NCI-H2107 treated with DMSO at 0.1 percent for 48 hours (cell line): ENCODE data around the gene ZNF281.
"Not testable (repeated sequence)": the region's sequence is repeated elsewhere in the genome, so short reads cannot be mapped to it uniquely, and the experiment has no call there.

ENCODE experiments used
- DNase-seq: peaks from one replicate; lab custom pipeline; 2025; ENCODE audit not compliant: unreplicated experiment; lab: John Stamatoyannopoulos, UW

ZNF281 gene

DNA sequence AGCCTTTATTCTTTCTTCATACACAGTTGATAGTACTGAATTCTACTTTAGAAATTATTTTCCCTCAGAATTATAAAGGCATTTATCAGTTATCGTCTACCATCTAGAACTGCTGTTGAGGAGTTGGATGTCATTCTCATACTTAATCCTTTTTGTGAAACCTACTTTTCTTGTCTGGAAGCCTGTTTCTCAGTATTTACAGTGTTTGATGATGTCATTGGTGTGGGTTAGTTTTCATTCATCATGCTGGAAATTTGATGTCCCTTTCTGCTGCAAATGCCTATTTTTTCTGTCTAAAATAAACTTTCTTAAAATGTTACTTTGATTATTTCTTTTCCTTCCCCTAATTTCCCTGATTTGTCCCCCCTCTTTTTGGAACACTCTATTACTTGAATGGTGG, 22.8 kb upstream of the ZNF281 start:
- no peak for DNase-seq

DNA sequence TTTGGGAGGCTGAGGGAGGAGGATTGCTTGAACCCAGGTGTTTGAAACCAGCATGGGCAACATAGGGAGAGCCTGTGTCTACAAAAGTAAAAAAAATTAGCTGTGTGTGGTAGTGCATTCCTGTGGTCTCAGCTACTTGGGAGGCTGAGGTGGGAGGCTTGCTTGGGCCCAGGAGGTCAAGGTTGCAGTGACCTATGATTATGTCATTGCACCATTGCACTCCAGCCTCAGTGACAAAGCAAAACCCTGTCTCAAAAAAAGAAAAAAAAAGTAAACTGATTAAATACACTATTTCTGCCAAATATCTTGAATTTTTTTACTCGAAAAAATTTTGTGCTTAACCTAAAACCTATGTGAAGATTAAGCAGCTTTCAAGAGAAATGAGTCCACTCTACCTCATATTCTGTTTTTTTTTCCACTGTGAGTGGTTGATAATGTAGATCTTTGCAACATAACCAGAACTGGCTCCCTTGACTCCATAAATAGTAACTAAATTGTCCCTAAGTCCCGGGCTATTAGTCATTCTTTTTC, 19.4 kb upstream of the ZNF281 start:
- DNase-seq: no peak

DNA sequence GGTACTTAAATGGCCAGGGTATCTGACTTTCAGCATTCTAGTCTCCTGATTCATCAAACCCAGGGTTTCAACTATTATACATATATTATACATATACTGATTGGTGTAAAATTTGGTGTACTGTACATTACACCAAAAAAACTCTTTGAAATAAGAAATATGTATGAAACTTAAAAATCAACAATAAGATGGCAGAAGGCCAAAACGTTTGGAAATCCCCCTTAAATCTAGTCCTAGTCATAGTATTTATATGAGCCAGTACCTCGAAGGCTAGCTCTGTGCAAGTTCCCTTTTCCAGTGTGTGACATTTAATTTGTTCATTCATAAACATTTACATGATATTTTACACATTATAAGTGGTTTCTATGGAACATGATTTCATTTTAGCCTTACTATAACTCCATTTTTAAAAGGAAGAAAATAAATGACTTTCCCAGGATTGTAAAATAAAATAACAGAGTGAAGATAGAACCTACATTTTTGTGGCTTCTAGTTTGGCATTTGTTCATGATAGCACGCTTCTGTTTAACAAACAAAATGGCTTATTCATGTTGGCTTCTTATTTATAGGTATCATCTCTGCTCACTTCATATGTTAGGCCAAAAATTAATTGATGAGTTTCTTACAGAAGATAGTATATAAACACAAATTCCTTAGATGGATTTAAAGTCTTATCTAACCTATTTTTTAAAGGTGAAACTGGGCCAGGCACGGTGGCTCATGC, 18.8 kb upstream of the ZNF281 start:
- DNase-seq: no peak

DNA sequence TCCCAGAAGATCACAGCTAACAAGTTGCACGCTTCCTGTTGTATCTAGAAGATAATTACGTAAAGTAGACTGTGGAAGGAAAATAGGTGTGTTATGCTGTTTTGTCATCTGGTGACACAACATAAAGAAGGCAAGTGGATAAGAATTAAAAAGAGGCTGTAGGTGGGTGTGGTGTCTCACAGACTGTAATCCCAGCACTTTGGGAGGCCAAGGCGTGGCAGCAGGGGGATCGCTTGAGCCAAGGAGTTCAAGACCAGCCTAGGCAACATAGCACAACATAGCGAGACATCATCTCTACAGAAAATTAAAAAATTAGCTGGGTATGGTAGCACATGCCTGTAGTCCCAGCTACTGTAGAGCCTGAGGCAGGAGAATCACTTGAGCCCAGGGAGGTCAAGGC, 17.9 kb upstream of the ZNF281 start:
- no peak for DNase-seq

DNA sequence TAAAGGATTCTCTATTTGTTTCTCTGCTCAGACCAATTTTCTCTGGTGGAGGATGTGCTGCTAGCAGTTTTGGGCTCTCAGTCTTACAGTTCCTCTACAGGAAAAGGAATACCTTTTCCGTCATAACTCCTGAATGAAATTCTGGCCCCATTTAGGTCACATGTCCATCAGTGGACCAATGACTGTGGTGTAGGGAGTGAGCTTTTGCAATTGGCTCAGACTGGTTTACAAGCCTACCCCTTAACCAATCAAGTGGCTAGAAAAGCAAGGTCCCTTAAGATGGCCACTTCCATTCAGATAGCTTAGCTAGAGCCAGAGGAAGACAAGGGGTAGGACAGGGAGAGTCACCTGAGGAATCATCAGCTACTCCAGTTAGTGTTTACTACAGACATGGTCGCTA, 16.4 kb upstream of the ZNF281 start:
- no peak for DNase-seq

DNA sequence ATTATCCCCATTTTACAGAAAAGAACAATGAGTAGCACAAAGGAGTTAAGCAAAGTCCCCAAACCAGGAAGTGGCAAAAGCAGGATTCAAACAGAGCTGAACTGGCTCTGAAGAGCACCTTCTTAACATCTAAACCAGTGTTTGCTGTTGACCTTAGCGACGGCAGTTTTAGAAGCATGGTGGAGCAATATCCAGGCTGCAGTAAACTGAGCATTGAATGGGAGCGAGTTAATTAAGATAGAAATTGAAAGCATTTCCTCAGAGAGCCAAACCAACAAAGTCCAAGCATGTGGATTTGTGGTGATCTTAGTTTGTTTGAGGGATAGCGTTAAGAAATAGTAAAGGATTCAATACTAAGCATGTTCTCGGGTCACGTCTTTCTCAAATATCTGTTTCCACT, 13.4 kb upstream of the ZNF281 start:
- no peak for DNase-seq

DNA sequence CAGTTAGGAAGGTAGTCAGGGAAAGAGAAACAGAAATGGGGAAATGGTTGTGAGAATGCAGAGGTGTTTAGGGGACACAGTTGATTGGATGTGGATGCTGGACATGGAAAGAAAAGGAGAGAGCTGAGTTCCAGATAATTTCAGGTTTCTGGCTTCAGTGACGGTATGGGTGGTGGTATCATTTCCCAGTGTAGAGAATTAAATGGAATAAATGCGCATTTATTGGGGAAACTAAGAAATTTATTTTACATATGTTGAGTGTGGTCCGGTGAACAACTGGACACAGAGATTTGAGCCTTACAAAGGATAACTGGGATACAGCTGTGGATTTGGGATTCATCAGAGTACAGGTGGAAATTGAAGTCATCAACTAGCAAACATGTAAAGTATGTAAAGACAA, 12.4 kb upstream of the ZNF281 start:
- no peak for DNase-seq

DNA sequence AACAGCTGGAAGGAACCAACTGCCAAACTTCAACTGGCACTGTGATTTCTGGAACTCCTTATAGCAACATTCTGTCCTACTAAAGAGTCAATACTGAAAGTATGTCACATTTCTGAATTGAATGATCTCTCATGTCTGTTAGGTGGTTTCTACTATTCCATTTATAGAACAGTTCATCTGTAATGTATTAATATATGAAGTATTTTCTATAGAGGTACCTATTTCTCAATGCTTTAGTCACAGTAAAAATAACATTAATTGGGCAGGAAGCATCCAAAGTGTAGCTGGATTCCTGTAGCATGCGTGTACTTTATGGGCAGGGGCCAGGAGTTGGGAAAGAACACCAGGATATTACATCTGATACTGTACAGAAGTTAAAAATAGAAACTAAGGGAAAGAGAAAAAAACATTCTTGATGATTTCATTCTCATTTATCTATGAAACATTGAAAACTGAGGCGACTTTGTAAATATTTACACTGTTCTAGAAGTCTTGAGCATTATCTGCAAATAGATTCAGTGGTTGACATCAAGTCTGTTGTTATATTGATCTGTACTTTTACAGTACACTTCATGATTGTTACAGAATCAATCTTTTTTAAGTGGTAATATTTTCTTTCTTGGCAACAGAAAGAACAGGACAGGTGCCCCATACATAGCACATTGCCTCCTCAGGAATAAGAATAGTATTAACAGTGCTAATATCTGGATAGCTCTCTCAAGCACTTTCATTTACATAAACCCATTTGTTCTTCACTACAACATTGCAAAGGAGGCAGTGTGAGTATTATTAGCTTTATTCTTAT, 6.2 kb upstream of the ZNF281 start:
- no peak for DNase-seq

DNA sequence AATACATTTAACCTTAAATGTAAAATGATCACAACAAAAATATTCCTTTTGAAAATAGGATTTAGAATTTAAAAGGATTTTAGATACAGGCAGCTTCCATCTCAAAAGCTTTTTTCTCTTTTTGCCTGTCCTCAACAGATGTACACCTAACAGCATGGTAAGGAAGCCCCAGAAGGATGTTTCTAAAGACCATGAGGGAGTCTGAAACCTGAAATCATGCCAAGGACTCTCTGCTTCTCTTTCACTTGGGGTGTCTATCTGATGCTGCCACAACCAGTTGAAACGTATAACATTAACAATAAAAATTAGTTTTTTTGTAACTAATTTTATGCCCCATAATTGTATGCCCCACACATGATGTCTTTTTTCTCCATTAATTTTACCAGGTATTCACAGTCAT, 5.4 kb upstream of the ZNF281 start:
- no peak for DNase-seq

DNA sequence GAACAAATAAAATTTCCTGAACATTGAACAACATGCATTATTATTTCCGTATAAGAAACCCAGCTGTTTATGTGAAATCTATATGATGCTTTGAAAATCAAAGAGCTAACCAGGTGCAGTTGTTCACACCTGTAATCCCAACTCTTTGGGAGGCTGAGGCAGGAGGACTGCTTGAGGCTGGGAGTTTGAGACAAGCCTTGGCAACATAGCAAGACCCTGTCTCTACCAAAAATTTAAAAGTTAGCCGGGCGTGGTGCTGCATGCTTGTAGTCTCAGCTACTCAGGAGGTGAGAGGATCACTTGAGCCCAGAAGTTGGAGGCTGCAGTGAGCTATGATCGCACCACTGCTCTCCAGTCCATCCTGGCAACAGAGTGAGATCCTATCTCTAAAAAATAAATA, 4.8 kb upstream of the ZNF281 start:
- no peak for DNase-seq

DNA sequence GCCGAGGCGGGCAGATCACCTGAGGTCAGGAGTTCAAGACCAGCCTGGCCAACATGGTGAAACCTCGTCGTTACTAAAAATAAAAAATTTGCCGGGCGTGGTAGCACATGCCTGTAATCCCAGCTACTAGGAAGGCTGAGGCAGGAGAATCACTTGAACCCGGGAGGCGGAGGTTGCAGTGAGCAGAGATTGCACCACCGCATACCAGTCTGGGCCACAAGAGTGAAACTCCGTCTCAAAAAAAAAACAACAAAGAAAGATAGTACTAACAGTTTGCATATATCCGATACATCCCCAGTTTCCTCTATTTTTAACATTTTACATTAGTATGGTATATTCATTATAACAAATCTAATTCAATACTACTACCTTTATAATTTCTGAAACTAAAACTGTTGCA, 3.9 kb upstream of the ZNF281 start:
- not testable (repeated sequence) for DNase-seq

DNA sequence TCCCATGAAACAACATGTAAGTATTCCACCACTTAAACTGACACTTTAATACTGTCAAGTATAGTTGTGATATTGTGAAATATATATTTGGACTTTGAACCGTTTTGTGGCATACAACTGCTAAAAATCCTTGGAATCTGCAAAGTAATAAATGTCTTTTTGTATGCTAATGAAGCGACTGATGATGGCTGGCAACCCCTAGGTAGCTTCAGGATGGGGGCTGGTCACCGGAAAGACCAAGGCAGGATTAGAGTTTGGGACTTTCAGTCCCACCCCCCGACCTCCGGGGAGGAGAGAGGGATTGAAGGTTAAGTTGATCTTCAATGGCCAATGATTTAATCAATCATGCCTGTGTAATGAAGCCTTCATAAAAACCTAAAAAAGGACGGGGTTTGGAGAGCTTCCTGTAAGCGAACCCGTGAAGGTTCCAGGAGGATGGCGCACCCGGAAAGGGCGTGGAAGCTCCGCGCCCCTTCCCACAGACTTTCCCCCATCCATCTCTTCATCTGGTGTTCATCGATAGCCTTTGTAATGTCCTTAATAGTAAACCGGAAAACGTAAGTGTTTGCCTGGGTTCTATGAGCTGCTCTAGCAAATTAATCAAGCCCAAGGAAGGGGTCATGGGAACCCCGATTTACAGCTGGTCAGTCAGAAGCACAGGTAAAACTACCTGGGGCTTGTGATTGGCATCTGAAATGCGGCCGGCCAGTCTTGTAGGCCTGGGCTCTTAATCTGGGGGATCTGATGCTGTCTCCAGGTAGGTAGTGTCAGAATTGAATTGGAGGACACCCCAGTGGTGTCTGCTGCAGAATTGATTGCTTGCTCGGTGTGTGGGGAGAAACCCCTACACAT, 1.8 kb upstream of the ZNF281 start:
- DNase-seq: no peak

DNA sequence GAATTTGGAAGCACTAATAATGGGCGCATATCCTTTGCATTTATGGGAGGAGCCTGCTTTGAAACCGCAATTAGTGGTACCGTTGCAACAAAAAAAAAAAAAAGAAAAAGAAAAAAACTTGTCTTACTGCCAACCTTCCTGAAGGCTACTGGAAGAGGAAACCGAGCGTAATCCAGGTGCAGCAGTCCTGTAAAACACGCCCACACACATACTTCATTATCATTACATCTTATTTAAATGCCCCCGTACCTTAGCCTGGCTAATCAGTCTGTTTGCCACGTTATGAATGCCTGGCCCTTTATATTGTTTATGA, 686 bp upstream of the ZNF281 start:
- DNase-seq: peak; percentile 94

DNA sequence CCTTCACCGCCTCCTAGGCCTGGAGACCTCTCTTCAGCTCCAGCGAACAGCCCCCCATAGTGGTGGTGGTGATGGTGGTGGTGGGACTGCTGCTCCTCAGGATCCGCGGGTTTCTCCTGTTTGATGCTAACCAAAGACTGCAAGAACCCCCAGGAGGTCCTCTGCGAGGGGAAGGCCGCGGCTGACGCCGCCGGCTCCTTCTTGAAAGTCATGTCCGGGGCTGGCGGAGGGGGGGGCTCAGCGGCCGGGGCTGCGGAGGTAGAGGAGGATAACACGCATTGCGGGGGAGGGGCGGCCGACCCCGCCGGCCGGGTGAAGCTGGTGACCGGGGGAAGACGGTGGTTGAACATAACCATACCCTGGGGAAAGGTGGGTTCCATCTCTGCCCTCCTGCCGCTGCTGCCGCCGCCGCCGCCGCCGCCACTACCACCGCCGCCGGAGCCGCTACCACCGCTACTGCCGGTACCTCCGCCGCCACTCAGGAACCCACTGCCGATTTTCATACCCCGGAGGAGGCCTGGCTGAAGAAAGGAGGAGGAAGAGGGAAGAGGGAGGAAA, 554 bp downstream of the ZNF281 start:
- DNase-seq: no peak

DNA sequence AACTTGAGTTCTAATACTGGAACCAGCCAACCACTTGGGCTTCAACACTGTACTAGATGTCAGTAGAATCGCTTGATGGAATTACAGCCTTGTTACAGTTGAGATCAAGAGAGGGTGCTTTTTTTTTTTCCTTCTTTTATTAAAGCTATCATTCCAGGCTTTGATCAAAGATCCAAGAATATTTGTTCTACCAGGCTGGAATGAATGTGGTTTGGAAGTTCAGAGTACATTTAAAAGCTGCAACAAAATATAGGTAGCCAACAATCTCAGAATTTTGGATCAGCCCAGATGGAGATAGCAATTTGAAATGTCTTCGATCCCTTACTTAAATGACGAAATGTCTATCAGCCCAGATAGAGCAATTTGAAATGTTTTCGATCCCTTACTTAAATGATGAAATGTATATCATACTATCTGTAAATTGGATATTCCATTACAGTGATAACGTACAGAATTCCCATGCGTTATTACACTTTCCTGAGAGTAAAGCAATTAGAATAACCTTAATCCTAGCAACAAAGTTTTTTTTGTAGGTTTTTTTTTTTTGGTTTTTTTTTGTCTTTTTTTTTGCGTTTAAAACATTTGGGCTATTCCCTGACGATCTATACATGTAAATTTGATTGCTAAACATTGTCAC, 3.6 kb downstream of the ZNF281 start:
- no peak for DNase-seq

DNA sequence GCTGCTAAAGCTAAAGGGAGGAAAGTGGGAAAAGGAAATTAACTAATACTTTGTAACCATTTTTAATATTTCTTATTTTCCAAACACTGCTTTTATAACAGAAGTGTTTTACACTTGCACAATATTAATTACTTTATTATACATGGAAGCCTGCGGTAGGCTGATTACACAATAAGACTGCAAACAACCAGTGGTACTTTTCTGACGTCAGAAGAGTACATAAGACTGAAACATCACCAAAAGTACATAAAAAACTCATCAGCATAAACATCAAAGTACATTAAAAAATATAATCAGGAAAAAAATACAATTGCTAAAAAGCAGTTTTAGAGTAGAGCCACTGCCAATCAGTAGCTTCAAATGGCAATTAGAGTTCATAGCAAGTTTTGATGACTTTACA, 4.6 kb downstream of the ZNF281 start:
- no peak for DNase-seq

DNA sequence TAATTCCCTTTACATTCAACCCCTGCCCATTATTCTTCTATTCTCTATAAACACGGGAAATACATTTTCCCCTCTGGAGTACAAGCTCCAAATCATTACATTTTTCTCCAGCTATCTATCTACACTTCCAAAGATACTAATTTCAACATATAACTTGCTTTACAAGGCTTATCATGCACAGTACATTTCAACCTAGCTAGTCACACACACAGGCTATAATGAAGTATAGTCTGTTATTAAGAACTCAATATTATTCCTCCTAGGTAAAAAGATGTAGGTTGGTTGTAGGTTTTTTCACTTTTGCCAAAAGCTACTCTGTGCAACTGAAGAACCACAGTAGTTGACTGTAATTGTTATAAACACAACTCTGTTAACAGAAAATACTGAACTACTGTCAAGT, 8.1 kb downstream of the ZNF281 start:
- DNase-seq: no peak

DNA sequence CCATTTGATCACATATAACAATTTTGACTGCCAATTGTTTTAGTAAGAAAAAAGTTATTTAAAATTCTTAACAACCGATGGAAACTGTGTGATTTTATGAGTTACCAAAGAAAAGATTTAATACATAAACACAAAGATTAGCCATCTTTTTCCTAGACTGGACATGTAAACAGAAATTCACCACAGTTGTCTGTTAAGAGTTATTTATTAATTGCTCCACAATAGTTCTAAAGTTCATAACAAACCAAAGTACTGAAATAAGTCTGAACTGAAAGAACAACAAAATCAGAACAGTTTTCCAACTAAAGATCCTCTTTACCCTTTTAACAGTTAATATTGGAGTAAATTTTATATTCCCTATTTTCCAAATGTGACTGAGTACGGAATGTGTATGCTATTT, 8.6 kb downstream of the ZNF281 start:
- no peak for DNase-seq

DNA sequence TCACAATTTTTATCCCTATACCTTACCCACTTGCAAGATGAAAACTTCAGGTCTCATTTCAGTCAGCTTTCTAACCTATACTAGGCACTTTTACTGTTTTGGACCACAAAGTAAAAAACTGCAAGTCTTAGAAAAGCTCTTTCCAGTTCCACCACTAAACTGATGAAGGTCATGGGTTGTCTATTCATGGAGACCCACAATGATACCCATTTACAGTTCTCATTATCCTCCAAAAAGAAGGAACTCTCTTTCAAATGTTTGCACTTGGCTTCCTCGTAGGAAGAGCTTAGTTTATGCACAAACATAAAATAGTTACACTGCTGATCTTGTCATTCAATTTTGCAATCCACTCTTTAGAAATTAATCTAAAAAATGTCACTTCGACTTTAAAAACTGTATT, 9.3 kb downstream of the ZNF281 start:
- DNase-seq: no peak

DNA sequence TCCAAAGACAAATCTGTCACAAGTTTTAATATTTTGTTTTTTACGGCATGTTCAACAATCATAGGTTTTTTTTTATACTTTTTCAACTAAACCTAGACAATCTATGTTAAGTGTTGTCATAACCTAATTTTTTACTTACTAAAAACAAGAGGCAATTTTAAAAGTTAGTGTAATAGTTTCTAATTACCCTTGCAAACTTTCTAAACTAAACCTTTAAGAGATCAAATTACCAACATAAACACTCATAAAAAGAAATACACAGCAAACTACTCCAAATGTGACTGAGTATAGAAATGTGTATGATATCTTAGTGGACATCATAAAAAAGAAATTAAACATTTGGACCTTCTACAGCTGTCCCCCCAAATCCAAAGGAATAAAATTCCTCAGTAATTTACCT, 10.0 kb downstream of the ZNF281 start:
- no peak for DNase-seq

DNA sequence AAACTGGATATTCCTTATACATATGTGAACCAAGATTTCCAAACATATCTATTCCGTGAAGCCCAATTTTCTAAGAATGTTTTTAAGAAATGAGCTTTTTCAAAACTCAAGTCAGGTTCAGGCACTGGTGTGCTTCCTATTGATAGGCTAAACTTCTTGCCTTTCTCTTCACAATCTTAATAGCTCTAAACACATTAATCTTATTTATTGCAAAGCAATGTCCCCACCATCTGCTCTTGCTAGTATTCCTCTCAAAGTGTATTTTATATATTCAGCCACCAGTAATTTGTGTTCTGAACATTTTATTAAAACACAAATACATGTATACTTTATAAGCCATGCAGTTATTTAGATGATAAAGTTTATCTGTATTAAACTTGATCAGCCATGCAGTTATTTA, 11.5 kb downstream of the ZNF281 start:
- DNase-seq: no peak
